Measurements from ENCODE around the gene SIGLEC15. TPM values are rescaled to one million over a fixed set of nuclear protein-coding genes. Genes with fewer than 3 reads are reported as not detected.

SIGLEC15 gene
- total and polyA plus RNA-seq, 2 donors (not counting 1 experiment from before 2014, with no cell fraction given): not detected

DNA sequence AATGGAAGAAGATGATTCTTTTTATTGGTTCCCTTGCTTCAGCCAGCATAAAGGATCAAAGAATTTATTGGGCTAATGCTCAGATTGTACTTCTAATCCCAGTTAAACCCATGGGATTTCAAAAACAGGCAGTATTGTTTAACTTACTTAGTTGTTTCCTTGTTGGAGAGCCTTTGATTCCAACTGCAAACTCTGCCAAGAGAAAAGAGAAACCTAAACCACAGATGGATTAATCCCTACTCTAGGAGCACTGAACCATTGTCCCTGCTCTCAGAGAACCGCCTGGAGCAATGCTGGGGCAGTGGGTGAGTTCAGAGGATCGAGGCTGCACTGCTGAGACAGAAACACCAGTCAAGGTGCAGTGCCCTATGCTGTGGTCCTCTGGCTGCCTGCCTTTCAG lies 44.9 kb upstream of the SIGLEC15 start:
- POLR2A ChIA-PET: no interaction called here
- H2AFZ ChIP-seq (ENCODE audit: insufficient read depth, low read depth, low read length, poor library complexity, severe bottlenecking): no peak overlapping the region

DNA sequence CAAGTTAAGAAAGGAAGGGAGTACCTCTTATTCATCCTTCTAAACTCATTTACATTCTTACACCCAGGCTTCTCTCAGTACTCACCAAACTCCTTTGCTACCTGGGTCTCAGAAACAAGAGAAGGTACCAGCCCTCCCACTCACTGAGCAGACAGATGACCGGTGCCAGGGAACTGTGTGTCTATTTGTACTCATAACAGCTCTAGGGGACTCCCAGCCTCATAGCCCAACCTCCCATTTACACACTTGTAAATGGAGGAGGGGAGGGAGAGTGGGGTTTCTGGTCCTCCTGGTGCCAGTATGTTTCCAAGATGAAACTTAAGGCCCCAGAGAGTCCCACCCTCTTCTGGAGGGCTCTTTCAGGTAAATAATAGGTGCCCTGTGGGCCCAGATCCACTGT lies 42.8 kb upstream of the SIGLEC15 start:
- Histone ChIP-seq H3K4me2 (replicated peaks; ENCODE audit: low read depth, low read length, poor library complexity, severe bottlenecking) (no peak overlapping the region), H2AFZ (ENCODE audit: insufficient read depth, low read depth, low read length, poor library complexity, severe bottlenecking) (no peak overlapping the region), H4K20me1 (ENCODE audit: control insufficient read depth, insufficient read depth, low read length, poor library complexity, severe bottlenecking) (no peaks in the 10 kb centered on the region), H3K4me3 (ENCODE audit: control extremely low read depth in 1 of 5, extremely low read depth in 1 of 5, insufficient read depth in 1 of 5, low read depth in 2 of 5, low read length in 4 of 5) (no peak overlapping the region), H3K9me3 (ENCODE audit: control extremely low read depth in 1 of 3, control insufficient read depth in 2 of 3, insufficient read depth in 1 of 3, low read length in 2 of 3) (no peaks in the 10 kb centered on the region), H3K9ac (ENCODE audit: low read length) (no peak overlapping the region), H3K36me3 (replicated peaks in 1 of 2; ENCODE audit: control extremely low read depth in 1 of 2, control insufficient read depth in 1 of 2, extremely low read depth in 1 of 2, insufficient read depth in 2 of 2, low read length in 1 of 2) (no peaks in the 10 kb centered on the region), H3K79me2 (ENCODE audit: control insufficient read depth, insufficient read depth, low read length) (no peaks in the 10 kb centered on the region), H3K27me3 (replicated peaks in 1 of 4; ENCODE audit: control extremely low read depth in 1 of 4, control insufficient read depth in 3 of 4, insufficient read depth in 4 of 4, low read length in 3 of 4) (peaks cover 0 to 8% (median 2%) of the 10 kb centered on the region in 4 experiments), H3K27ac (ENCODE audit: low read length in 2 of 2) (no peak overlapping the region), H3K4me1 (ENCODE audit: control insufficient read depth in 2 of 2, insufficient read depth in 2 of 2, low read length in 2 of 2) (no peaks in the 10 kb centered on the region)
- CTCF ChIA-PET: no interaction called here
- Mint-ChIP-seq H3K9me3 (ENCODE audit: insufficient read depth) (no peaks in the 10 kb centered on the region), H3K4me3 (no peak overlapping the region), H3K27ac (no peak overlapping the region), H3K27me3 (peaks cover 25% of the 10 kb centered on the region), H3K4me1 (no peaks in the 10 kb centered on the region)
- POLR2A ChIA-PET: no interaction called here
- intact Hi-C loops (cut with micrococcal nuclease): no loop called here
- no peak for ATAC-seq (ENCODE audit: low read depth)
- TF ChIP-seq, protein P1, sequence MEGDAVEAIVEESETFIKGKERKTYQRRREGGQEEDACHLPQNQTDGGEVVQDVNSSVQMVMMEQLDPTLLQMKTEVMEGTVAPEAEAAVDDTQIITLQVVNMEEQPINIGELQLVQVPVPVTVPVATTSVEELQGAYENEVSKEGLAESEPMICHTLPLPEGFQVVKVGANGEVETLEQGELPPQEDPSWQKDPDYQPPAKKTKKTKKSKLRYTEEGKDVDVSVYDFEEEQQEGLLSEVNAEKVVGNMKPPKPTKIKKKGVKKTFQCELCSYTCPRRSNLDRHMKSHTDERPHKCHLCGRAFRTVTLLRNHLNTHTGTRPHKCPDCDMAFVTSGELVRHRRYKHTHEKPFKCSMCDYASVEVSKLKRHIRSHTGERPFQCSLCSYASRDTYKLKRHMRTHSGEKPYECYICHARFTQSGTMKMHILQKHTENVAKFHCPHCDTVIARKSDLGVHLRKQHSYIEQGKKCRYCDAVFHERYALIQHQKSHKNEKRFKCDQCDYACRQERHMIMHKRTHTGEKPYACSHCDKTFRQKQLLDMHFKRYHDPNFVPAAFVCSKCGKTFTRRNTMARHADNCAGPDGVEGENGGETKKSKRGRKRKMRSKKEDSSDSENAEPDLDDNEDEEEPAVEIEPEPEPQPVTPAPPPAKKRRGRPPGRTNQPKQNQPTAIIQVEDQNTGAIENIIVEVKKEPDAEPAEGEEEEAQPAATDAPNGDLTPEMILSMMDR (IDR thresholded peaks at IDR 0.05): no peak
- TF ChIP-seq EZH2 (IDR thresholded peaks at IDR 0.05; ENCODE audit: borderline replicate concordance, insufficient read depth, low read depth, low read length, poor library complexity, severe bottlenecking): no peak
- DNase-seq: no peak
- WGBS (ENCODE audit: insufficient coverage): no CpG with 5 or more reads among the region's 1 CpG

More for the DNA sequence above, 44.9 kb upstream of the SIGLEC15 start:
- H3K4me3 Mint-ChIP-seq: no peak overlapping the region
- H3K27me3 ChIP-seq (replicated peaks in 1 of 4; ENCODE audit: control extremely low read depth in 1 of 4, control insufficient read depth in 3 of 4, insufficient read depth in 4 of 4, low read length in 3 of 4): peaks cover 0 to 16% (median 10%) of the 10 kb centered on the region in 4 experiments
- H3K4me1 Mint-ChIP-seq: peaks cover 9% of the 10 kb centered on the region
- no peak overlapping the region for H3K27ac Mint-ChIP-seq
- no peak overlapping the region for H3K4me2 ChIP-seq (replicated peaks; ENCODE audit: low read depth, low read length, poor library complexity, severe bottlenecking)
- peaks cover 4 to 6% of the 10 kb centered on the region in 2 donors for H3K4me1 ChIP-seq (ENCODE audit: control insufficient read depth in 2 of 2, insufficient read depth in 2 of 2, low read length in 2 of 2)
- H3K36me3 ChIP-seq (replicated peaks in 1 of 2; ENCODE audit: control extremely low read depth in 1 of 2, control insufficient read depth in 1 of 2, extremely low read depth in 1 of 2, insufficient read depth in 2 of 2, low read length in 1 of 2): no peaks in the 10 kb centered on the region
- ATAC-seq (ENCODE audit: low read depth) (no peak), DNase-seq (no peak)
- H4K20me1 ChIP-seq (ENCODE audit: control insufficient read depth, insufficient read depth, low read length, poor library complexity, severe bottlenecking): no peaks in the 10 kb centered on the region
- TF ChIP-seq, protein P1 (IDR thresholded peaks at IDR 0.05): no peak
- no peak overlapping the region for H3K9ac ChIP-seq (ENCODE audit: low read length)
- H3K27me3 Mint-ChIP-seq: peaks cover 38% of the 10 kb centered on the region
- H3K4me3 ChIP-seq (ENCODE audit: control extremely low read depth in 1 of 5, extremely low read depth in 1 of 5, insufficient read depth in 1 of 5, low read depth in 2 of 5, low read length in 4 of 5): no peak overlapping the region
- no peaks in the 10 kb centered on the region for H3K79me2 ChIP-seq (ENCODE audit: control insufficient read depth, insufficient read depth, low read length)
- intact Hi-C loops (cut with micrococcal nuclease): no loop called here
- WGBS (ENCODE audit: insufficient coverage): 60% methylated on average over 2 of the region's 2 CpGs
- no peaks in the 10 kb centered on the region for H3K9me3 ChIP-seq (ENCODE audit: control extremely low read depth in 1 of 3, control insufficient read depth in 2 of 3, insufficient read depth in 1 of 3, low read length in 2 of 3)
- H3K9me3 Mint-ChIP-seq (ENCODE audit: insufficient read depth): no peaks in the 10 kb centered on the region
- no peak overlapping the region for H3K27ac ChIP-seq (ENCODE audit: low read length in 2 of 2)
- CTCF ChIA-PET: interaction anchor here (0.6 kb wide), 1 partner anchor 64 kb away, joined by 3 read pairs; no protein-coding TSS in a partner anchor
